ENCODE data around the gene SEPTIN5.

GRCh38 chr22:19733755-19734154, 19.5 kb downstream of the SEPTIN5 start:
- no peak for TF ChIP-seq POLR2AphosphoS5 (IDR thresholded peaks at IDR 0.05; ENCODE audit: low read depth, low read length)
- TF ChIP-seq REST (IDR thresholded peaks at IDR 0.05; ENCODE audit: insufficient read depth in 1 of 2, low read depth in 2 of 2, low read length in 2 of 2): no peak
- TF ChIP-seq TAF1 (IDR thresholded peaks at IDR 0.05; ENCODE audit: borderline replicate concordance, insufficient read depth, low read length): no peak
- TF ChIP-seq SIN3A (IDR thresholded peaks at IDR 0.05; ENCODE audit: borderline replicate concordance, insufficient read depth, low read length): no peak
- TF ChIP-seq FOXP2 (optimal IDR thresholded peaks at IDR 0.05; ENCODE audit: borderline replicate concordance, extremely low read depth, extremely low read length, insufficient read depth): no peak
